ENCODE data around the gene ADGRA3. TPM values are rescaled to one million over a fixed set of nuclear protein-coding genes. Genes with fewer than 3 reads are reported as not detected.

ADGRA3 gene
- total RNA-seq, 1 experiment from 2014 or later: 29.0 TPM

GRCh38 chr4:22414833-22415232, 101.0 kb downstream of the ADGRA3 start:
- Histone ChIP-seq H3F3A (ENCODE audit: low read length, unreplicated experiment) (no peaks in the 10 kb centered on the region), H3K9me3 (ENCODE audit: low read length) (no peaks in the 10 kb centered on the region), H4K20me1 (ENCODE audit: low read length) (no peaks in the 10 kb centered on the region), H2AFZ (ENCODE audit: low read length) (no peak overlapping the region), H3K27me3 (ENCODE audit: low read length) (no peaks in the 10 kb centered on the region), H3K9ac (ENCODE audit: low read length) (no peak overlapping the region), H3K36me3 (ENCODE audit: low read depth, low read length) (no peaks in the 10 kb centered on the region; the same call in 1 of the 2 replicates), H3K4me3 (ENCODE audit: low read length) (no peak overlapping the region), H3K27ac (ENCODE audit: low read length) (no peak overlapping the region), H3K4me2 (ENCODE audit: low read length) (no peak overlapping the region), H3K79me2 (ENCODE audit: low read length) (no peaks in the 10 kb centered on the region), H3K4me1 (ENCODE audit: insufficient read depth, low read length) (peaks cover 9% of the 10 kb centered on the region), H3K9me2 (replicated peaks; ENCODE audit: low read length) (no peaks in the 10 kb centered on the region)
- ChIA-PET CTCF (interaction anchor here (1.0 kb wide), 1 partner anchor 193 kb away, joined by 3 read pairs; no protein-coding TSS in a partner anchor), POLR2A (ENCODE audit: unreplicated experiment) (no interaction called here)
- intact Hi-C loops (cut with micrococcal nuclease): loop anchor here (1.0 to 5.0 kb wide), 2 partner anchors 87 to 192 kb away; no protein-coding TSS in a partner anchor
- no TSS peak for BruUV-seq (replicated peaks)
- ATAC-seq (0 out of 2 replicates have a peak, but pooled peaks have one; percentile 33), DNase-seq (no peak)
- TF ChIP-seq, protein P1, sequence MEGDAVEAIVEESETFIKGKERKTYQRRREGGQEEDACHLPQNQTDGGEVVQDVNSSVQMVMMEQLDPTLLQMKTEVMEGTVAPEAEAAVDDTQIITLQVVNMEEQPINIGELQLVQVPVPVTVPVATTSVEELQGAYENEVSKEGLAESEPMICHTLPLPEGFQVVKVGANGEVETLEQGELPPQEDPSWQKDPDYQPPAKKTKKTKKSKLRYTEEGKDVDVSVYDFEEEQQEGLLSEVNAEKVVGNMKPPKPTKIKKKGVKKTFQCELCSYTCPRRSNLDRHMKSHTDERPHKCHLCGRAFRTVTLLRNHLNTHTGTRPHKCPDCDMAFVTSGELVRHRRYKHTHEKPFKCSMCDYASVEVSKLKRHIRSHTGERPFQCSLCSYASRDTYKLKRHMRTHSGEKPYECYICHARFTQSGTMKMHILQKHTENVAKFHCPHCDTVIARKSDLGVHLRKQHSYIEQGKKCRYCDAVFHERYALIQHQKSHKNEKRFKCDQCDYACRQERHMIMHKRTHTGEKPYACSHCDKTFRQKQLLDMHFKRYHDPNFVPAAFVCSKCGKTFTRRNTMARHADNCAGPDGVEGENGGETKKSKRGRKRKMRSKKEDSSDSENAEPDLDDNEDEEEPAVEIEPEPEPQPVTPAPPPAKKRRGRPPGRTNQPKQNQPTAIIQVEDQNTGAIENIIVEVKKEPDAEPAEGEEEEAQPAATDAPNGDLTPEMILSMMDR (conservative IDR thresholded peaks at IDR 0.05; ENCODE audit: low read depth, low read length): no peak
- TF ChIP-seq EZH2 (IDR thresholded peaks at IDR 0.05; ENCODE audit: low read length, unreplicated experiment) (no peak), EZH2phosphoT487 (IDR thresholded peaks at IDR 0.05; ENCODE audit: borderline replicate concordance, low read length) (no peak)

- CTCF ChIA-PET: no interaction called here
- Histone ChIP-seq H3K79me2 (ENCODE audit: low read length) (no peaks in the 10 kb centered on the region), H3K4me1 (ENCODE audit: insufficient read depth, low read length) (peaks cover 9% of the 10 kb centered on the region), H3K27ac (ENCODE audit: low read length) (no peak overlapping the region), H4K20me1 (ENCODE audit: low read length) (no peaks in the 10 kb centered on the region), H3F3A (ENCODE audit: low read length, unreplicated experiment) (no peaks in the 10 kb centered on the region), H3K9me3 (ENCODE audit: low read length) (no peaks in the 10 kb centered on the region), H3K9me2 (replicated peaks; ENCODE audit: low read length) (no peaks in the 10 kb centered on the region), H3K27me3 (ENCODE audit: low read length) (no peaks in the 10 kb centered on the region), H2AFZ (ENCODE audit: low read length) (no peak overlapping the region), H3K36me3 (ENCODE audit: low read depth, low read length) (no peaks in the 10 kb centered on the region; the same call in 1 of the 2 replicates), H3K9ac (ENCODE audit: low read length) (no peak overlapping the region), H3K4me3 (ENCODE audit: low read length) (no peak overlapping the region), H3K4me2 (ENCODE audit: low read length) (no peak overlapping the region)
- ATAC-seq: no peak
- no peak for DNase-seq
- intact Hi-C loops (cut with micrococcal nuclease): no loop called here
- BruUV-seq (replicated peaks): no TSS peak
- POLR2A ChIA-PET (ENCODE audit: unreplicated experiment): no interaction called here
- TF ChIP-seq, protein P1 (conservative IDR thresholded peaks at IDR 0.05; ENCODE audit: low read depth, low read length): no peak
- TF ChIP-seq EZH2 (IDR thresholded peaks at IDR 0.05; ENCODE audit: low read length, unreplicated experiment) (no peak), EZH2phosphoT487 (IDR thresholded peaks at IDR 0.05; ENCODE audit: borderline replicate concordance, low read length) (no peak)
These were observed 102.4 kb downstream of the ADGRA3 start for GRCh38 chr4:22413471-22413870.

- Histone ChIP-seq H3K4me1 (ENCODE audit: insufficient read depth, low read length) (peaks cover 9% of the 10 kb centered on the region), H3K4me3 (ENCODE audit: low read length) (no peak overlapping the region), H3K36me3 (ENCODE audit: low read depth, low read length) (no peaks in the 10 kb centered on the region; the same call in 1 of the 2 replicates), H3F3A (ENCODE audit: low read length, unreplicated experiment) (no peaks in the 10 kb centered on the region), H4K20me1 (ENCODE audit: low read length) (no peaks in the 10 kb centered on the region), H3K27me3 (ENCODE audit: low read length) (no peaks in the 10 kb centered on the region), H3K9me2 (replicated peaks; ENCODE audit: low read length) (no peaks in the 10 kb centered on the region), H3K9me3 (ENCODE audit: low read length) (no peaks in the 10 kb centered on the region), H2AFZ (ENCODE audit: low read length) (no peak overlapping the region), H3K9ac (ENCODE audit: low read length) (no peak overlapping the region), H3K4me2 (ENCODE audit: low read length) (no peak overlapping the region), H3K79me2 (ENCODE audit: low read length) (no peaks in the 10 kb centered on the region), H3K27ac (ENCODE audit: low read length) (no peak overlapping the region)
- no peak for ATAC-seq
- intact Hi-C loops (cut with micrococcal nuclease): no loop called here
- ChIA-PET CTCF (no interaction called here), POLR2A (ENCODE audit: unreplicated experiment) (no interaction called here)
- TF ChIP-seq EZH2 (IDR thresholded peaks at IDR 0.05; ENCODE audit: low read length, unreplicated experiment) (no peak), EZH2phosphoT487 (IDR thresholded peaks at IDR 0.05; ENCODE audit: borderline replicate concordance, low read length) (no peak)
- TF ChIP-seq, protein P1 (conservative IDR thresholded peaks at IDR 0.05; ENCODE audit: low read depth, low read length): no peak
- DNase-seq: no peak
- BruUV-seq (replicated peaks): no TSS peak
These were observed 103.9 kb downstream of the ADGRA3 start for GRCh38 chr4:22412013-22412412.
